ENCODE results near the gene STAT3. TPM values are rescaled to one million over a fixed set of nuclear protein-coding genes. Genes with fewer than 3 reads are reported as not detected.

The STAT3 gene
- total and polyA plus RNA-seq, 2 donors from 2014 or later, result 55.6 to 327 TPM

DNA sequence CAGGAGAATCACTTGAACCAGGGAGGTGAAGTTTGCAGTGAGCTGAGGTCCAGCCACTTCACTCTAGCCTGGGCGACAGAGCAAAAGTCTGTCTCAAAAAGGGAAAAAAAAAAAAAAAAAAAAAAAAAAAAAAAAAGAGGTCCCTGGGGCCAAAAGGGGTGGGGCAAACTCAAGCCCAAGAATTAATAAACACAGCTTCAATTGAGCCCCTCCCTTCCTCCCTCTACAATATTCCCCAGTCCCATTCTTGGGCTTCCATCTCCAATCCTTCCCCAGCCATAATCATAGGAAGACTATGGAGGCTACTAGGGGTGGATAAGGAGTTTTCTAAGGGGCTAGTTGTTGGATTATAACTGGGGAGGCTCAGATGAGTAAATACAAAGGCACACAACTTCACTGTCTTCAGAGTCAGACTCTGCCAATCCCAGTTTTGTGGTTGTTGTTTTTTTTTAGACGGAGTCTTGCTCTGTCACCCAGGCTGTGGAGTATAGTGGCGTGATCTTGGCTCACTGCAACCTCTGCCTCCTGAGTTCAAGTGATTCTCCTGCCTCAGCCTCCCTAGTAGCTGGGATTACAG is 25.3 kb upstream of the STAT3 start:
- H3K4me1 ChIP-seq (ENCODE audit: control insufficient read depth in 2 of 3, insufficient read depth in 2 of 3, low read depth in 1 of 3, low read length in 3 of 3), result peaks cover 0 to 8% (median 0%) of the 10 kb centered on the region in 3 donors
- no peak for FAIRE-seq

DNA sequence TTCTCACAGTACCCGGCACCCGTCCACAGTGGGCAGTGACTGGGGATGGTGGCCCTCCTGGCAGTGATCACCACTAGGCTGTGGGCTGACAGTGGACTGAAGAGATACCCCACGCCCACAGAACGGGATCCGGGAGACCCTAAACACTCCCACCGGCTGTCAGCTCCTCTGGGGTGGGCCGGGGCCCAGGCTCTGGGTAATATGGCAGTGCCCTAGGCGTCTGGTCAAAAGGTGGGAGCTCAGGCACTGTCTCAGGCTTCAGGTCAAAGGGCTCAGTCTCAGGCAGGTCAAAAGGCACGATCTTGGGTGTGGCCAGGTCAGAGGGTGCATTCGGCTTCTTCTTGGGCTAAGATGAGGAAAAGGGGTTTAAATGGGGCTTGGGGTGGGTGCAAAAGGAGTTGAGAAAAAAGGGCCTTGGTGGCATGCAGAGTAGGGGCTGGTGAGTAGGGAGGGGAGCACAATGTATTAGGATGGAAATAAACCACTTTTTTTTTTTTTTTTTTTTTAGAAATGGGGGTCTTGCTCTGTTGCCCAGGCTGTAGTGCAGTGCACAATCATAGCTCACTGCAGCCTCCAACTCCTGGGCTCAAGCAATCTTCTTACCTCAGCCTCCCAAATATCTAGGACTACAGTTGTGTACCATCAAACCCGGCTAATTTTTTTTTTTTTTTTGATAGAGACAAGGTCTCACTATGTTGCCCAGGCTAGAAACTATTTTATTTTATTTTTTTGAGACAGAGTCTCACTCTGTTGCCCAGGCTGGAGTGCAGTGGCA is 23.9 kb upstream of the STAT3 start:
- Histone ChIP-seq H3K4me1 (ENCODE audit: control insufficient read depth in 2 of 3, insufficient read depth in 2 of 3, low read depth in 1 of 3, low read length in 3 of 3) (peaks cover 0 to 14% (median 0%) of the 10 kb centered on the region in 3 donors), H3K4me3 (ENCODE audit: low read length in 3 of 3) (no peak overlapping the region), H3K27me3 (ENCODE audit: control insufficient read depth, insufficient read depth, low read length) (no peaks in the 10 kb centered on the region), H3K9ac (ENCODE audit: low read length in 3 of 3) (no peak overlapping the region), H3K9me3 (ENCODE audit: control insufficient read depth in 2 of 3, insufficient read depth in 1 of 3, low read length in 3 of 3) (no peaks in the 10 kb centered on the region), H3K27ac (ENCODE audit: low read depth in 2 of 2, low read length in 2 of 2) (no peak overlapping the region), H3K36me3 (ENCODE audit: control insufficient read depth in 2 of 3, insufficient read depth in 3 of 3, low read length in 3 of 3) (no peaks in the 10 kb centered on the region)
- no peak for TF ChIP-seq CTCF (IDR thresholded peaks at IDR 0.05; ENCODE audit: borderline replicate concordance, extremely low read depth, insufficient read depth)
- DNase-seq (no peak), FAIRE-seq (no peak)
- intact Hi-C loops (cut with DNase I), result no loop called here

More for the DNA sequence above, 25.3 kb upstream of the STAT3 start:
- H3K27me3 ChIP-seq (ENCODE audit: control insufficient read depth, insufficient read depth, low read length), result no peaks in the 10 kb centered on the region
- H3K4me3 ChIP-seq (ENCODE audit: low read length in 3 of 3), result no peak overlapping the region
- no peak overlapping the region for H3K27ac ChIP-seq (ENCODE audit: low read depth in 2 of 2, low read length in 2 of 2)
- no peak for TF ChIP-seq CTCF (IDR thresholded peaks at IDR 0.05; ENCODE audit: borderline replicate concordance, extremely low read depth, insufficient read depth)
- H3K9me3 ChIP-seq (ENCODE audit: control insufficient read depth in 2 of 3, insufficient read depth in 1 of 3, low read length in 3 of 3), result no peaks in the 10 kb centered on the region
- DNase-seq, result no peak
- H3K36me3 ChIP-seq (ENCODE audit: control insufficient read depth in 2 of 3, insufficient read depth in 3 of 3, low read length in 3 of 3), result no peaks in the 10 kb centered on the region
- H3K9ac ChIP-seq (ENCODE audit: low read length in 3 of 3), result no peak overlapping the region
- intact Hi-C loops (cut with DNase I), result no loop called here

GRCh38 chr17:42411361-42411760 is 23.1 kb upstream of the STAT3 start:
- intact Hi-C loops (cut with DNase I), result no loop called here
- no peak for FAIRE-seq
- no peak overlapping the region for H3K27ac ChIP-seq (ENCODE audit: low read depth in 2 of 2, low read length in 2 of 2)
- H3K27me3 ChIP-seq (ENCODE audit: control insufficient read depth, insufficient read depth, low read length), result no peaks in the 10 kb centered on the region
- no peak for TF ChIP-seq CTCF (IDR thresholded peaks at IDR 0.05; ENCODE audit: borderline replicate concordance, extremely low read depth, insufficient read depth)
- H3K36me3 ChIP-seq (ENCODE audit: control insufficient read depth in 2 of 3, insufficient read depth in 3 of 3, low read length in 3 of 3), result no peaks in the 10 kb centered on the region
- DNase-seq, result no peak
- no peaks in the 10 kb centered on the region for H3K9me3 ChIP-seq (ENCODE audit: control insufficient read depth in 2 of 3, insufficient read depth in 1 of 3, low read length in 3 of 3)
- peaks cover 0 to 19% (median 0%) of the 10 kb centered on the region in 3 donors for H3K4me1 ChIP-seq (ENCODE audit: control insufficient read depth in 2 of 3, insufficient read depth in 2 of 3, low read depth in 1 of 3, low read length in 3 of 3)
- no peak overlapping the region for H3K9ac ChIP-seq (ENCODE audit: low read length in 3 of 3)
- H3K4me3 ChIP-seq (ENCODE audit: low read length in 3 of 3), result no peak overlapping the region

Measured in kidney (tissue), 14 donors.